ENCODE results near the gene SLC12A4. TPM values are rescaled to one million over a fixed set of nuclear protein-coding genes. Genes with fewer than 3 reads are reported as not detected.
"Not testable (repeated sequence)": the region's sequence is repeated elsewhere in the genome, so short reads cannot be mapped to it uniquely, and the experiment has no call there.

Gene SLC12A4
- total and polyA plus RNA-seq, 5 donors = 49.3 to 114 (median 65.1) TPM

GRCh38 chr16:67998779-67999688 lies 30.6 kb upstream of the SLC12A4 start, which contains the start of gene DPEP2:
TSS of gene DPEP2 (minus strand) at chr16:67999484. CDS start at chr16:67993212, 6,272 bp downstream.
- H3K9me3 ChIP-seq (ENCODE audit: control insufficient read depth, low read length); H3K27me3 ChIP-seq (ENCODE audit: control insufficient read depth, insufficient read depth); H3K4me3 ChIP-seq (ENCODE audit: low read length); DNase-seq; H3K4me1 ChIP-seq (ENCODE audit: control insufficient read depth, insufficient read depth, low read length): not testable (repeated sequence)
- ATAC-seq = peak; percentile 47 to 62
- peak within 1 kb of the TSS; percentile 47 for H3K27ac ChIP-seq (ENCODE audit: low read length)
- intact Hi-C loops (cut with DNase I) = loop anchor here in 2 of 4 donors (10.0 kb wide), 2 partner anchors 226 to 236 kb away; partner anchors contain the start of gene ESRP2 (in 1 of the 2)
- 68% methylated on average over 18 of the region's 18 CpGs for WGBS

GRCh38 chr16:67998231-67998778 lies 29.9 kb upstream of the SLC12A4 start:
- not testable (repeated sequence) for ATAC-seq; H3K27ac ChIP-seq (ENCODE audit: low read length); H3K4me1 ChIP-seq (ENCODE audit: control insufficient read depth, insufficient read depth, low read length); H3K4me3 ChIP-seq (ENCODE audit: low read length); H3K27me3 ChIP-seq (ENCODE audit: control insufficient read depth, insufficient read depth); H3K9me3 ChIP-seq (ENCODE audit: control insufficient read depth, low read length)
- WGBS = 94% methylated on average over 36 of the region's 36 CpGs
- peak in 1 of 3 donors; percentile 55 for DNase-seq
- intact Hi-C loops (cut with DNase I) = loop anchor here in 2 of 4 donors (10.0 kb wide), 2 partner anchors 226 to 236 kb away; partner anchors contain the start of gene ESRP2 (in 1 of the 2)

DNA sequence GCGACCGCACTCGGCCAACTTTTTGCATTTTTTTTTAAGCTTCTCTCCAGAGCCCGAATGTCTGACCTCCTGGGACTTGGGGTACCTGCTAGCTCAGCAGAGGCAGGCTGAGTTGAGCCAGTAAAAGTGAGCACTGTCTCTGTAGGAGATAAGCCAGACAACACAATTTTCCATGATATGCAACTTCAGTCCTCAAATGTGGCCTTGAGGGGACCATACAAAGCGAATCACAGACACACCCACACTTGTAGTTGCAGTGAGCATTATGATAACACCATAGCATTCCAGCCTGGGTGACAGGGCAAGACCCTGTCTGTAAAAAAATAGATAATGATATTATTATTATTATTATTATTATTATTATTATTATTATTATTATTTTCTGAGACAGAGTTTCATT lies 28.2 kb upstream of the SLC12A4 start:
- H3K27ac ChIP-seq (ENCODE audit: low read length) = no peak overlapping the region
- no peak overlapping the region for H3K4me3 ChIP-seq (ENCODE audit: low read length)
- H3K9me3 ChIP-seq (ENCODE audit: control insufficient read depth, low read length) = no peaks in the 10 kb centered on the region
- 95% methylated on average over 5 of the region's 5 CpGs for WGBS
- H3K27me3 ChIP-seq (ENCODE audit: control insufficient read depth, insufficient read depth) = no peaks in the 10 kb centered on the region
- intact Hi-C loops (cut with DNase I) = loop anchor here in 2 of 4 donors (10.0 kb wide), 2 partner anchors 228 to 238 kb away; partner anchors contain the start of gene ESRP2 (in 1 of the 2)
- DNase-seq (no peak), ATAC-seq (no peak)
- H3K4me1 ChIP-seq (ENCODE audit: control insufficient read depth, insufficient read depth, low read length) = peaks cover 4% of the 10 kb centered on the region

DNA sequence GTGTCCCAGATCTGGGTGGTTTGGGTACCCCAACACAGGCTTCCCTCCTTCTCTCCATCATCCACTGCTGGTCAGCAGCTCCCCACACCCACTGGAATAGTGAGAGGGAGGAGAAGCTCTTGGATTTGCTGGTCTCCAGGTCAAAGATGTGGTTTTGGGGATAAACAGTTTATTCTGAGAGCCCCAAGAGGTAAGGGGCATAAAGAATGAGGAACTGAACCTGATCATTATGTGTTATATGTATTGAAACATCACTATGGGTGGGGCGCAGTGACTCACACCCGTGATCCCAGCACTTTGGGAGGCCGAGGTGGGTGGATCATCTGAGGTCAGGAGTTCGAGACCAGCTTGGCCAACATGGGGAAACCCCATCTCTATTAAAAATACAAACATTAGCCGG lies 27.0 kb upstream of the SLC12A4 start:
- no peak for DNase-seq
- Histone ChIP-seq H3K4me3 (ENCODE audit: low read length) (no peak overlapping the region), H3K27ac (ENCODE audit: low read length) (no peak overlapping the region), H3K9me3 (ENCODE audit: control insufficient read depth, low read length) (no peaks in the 10 kb centered on the region), H3K4me1 (ENCODE audit: control insufficient read depth, insufficient read depth, low read length) (peaks cover 4% of the 10 kb centered on the region), H3K27me3 (ENCODE audit: control insufficient read depth, insufficient read depth) (no peaks in the 10 kb centered on the region)
- no peak for ATAC-seq
- intact Hi-C loops (cut with DNase I) = loop anchor here in 2 of 4 donors (10.0 kb wide), 2 partner anchors 229 to 239 kb away; partner anchors contain the start of gene ESRP2 (in 1 of the 2)
- 83% methylated on average over 5 of the region's 5 CpGs for WGBS

DNA sequence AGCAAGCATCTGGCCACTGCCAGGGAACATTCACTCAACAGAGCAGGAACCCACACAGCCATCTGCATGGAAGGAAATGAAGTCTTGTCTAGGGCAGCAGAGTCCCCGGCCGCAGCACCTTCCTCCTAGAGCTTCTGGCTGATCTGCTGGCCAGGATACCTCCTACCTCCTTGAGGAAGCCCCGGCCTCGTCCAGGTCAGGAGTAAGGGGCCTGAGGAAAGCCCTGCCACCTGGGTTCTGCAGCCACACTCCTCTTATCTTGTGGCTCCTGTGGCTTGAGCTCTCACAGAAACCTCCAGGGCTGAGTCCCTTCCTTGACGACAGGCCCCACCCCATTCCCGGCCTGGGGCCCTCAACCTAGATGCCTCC lies 25.6 kb upstream of the SLC12A4 start:
- ATAC-seq; H3K9me3 ChIP-seq (ENCODE audit: control insufficient read depth, low read length); DNase-seq; H3K4me3 ChIP-seq (ENCODE audit: low read length); H3K4me1 ChIP-seq (ENCODE audit: control insufficient read depth, insufficient read depth, low read length); H3K27me3 ChIP-seq (ENCODE audit: control insufficient read depth, insufficient read depth): not testable (repeated sequence)
- H3K27ac ChIP-seq (ENCODE audit: low read length) = peak overlapping the region; percentile 16
- intact Hi-C loops (cut with DNase I) = loop anchor here in 2 of 4 donors (10.0 kb wide), 2 partner anchors 231 to 241 kb away; partner anchors contain the start of gene ESRP2 (in 1 of the 2)
- 54% methylated on average over 5 of the region's 6 CpGs for WGBS

GRCh38 chr16:67993207-67994039 lies 25.0 kb upstream of the SLC12A4 start:
- intact Hi-C loops (cut with DNase I) = loop anchor here in 3 of 4 donors (2.0 to 10.0 kb wide), 4 partner anchors 71 to 241 kb away; partner anchors contain the start of gene ESRP2 (in 1 of the 3)
- no peaks in the 10 kb centered on the region for H3K27me3 ChIP-seq (ENCODE audit: control insufficient read depth, insufficient read depth)
- no peaks in the 10 kb centered on the region for H3K9me3 ChIP-seq (ENCODE audit: control insufficient read depth, low read length)
- peak; percentile 88 to 96 (median 94) for DNase-seq
- peak overlapping the region; percentile 31 for H3K4me3 ChIP-seq (ENCODE audit: low read length)
- WGBS = 9% methylated on average over 39 of the region's 39 CpGs
- peak overlapping the region; percentile 16 for H3K27ac ChIP-seq (ENCODE audit: low read length)
- peak; percentile 93 for ATAC-seq
- peaks cover 4% of the 10 kb centered on the region for H3K4me1 ChIP-seq (ENCODE audit: control insufficient read depth, insufficient read depth, low read length)

DNA sequence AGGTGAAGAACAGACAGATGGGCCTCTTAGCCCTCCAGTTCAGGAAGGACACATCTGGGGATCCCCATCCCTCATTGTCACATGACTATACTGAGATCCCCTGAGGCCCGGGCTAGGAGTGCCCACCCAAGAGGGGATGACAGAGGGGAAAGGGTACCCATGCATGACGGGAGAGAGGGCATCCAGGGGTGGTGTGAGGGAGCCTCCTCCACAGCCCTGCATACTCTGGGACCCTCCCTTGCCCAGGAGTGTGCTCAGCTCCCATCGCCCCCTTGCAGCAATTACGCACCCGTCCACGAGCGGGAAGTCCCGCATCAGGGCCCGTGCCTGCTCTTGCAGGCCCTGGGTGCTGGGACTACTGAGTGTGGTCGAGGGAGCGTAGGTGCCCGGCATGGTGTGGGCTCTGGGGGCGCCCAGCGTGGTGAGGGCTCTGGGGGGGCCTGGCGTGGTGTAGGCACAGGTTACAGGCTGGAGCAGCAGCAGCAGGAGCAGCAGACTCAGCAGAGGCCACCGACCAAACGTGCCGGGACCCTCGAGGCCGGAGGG lies 24.3 kb upstream of the SLC12A4 start:
- Histone ChIP-seq H3K27ac (ENCODE audit: low read length) (no peak overlapping the region), H3K4me1 (ENCODE audit: control insufficient read depth, insufficient read depth, low read length) (peaks cover 4% of the 10 kb centered on the region), H3K9me3 (ENCODE audit: control insufficient read depth, low read length) (no peaks in the 10 kb centered on the region), H3K27me3 (ENCODE audit: control insufficient read depth, insufficient read depth) (no peaks in the 10 kb centered on the region), H3K4me3 (ENCODE audit: low read length) (no peak overlapping the region)
- intact Hi-C loops (cut with DNase I) = loop anchor here in 3 of 4 donors (2.0 to 10.0 kb wide), 4 partner anchors 72 to 242 kb away; partner anchors contain the start of gene ESRP2 (in 1 of the 3)
- DNase-seq (no peak), ATAC-seq (peak; percentile 13 to 24)
- WGBS = 77% methylated on average over 20 of the region's 20 CpGs

- DNase-seq (peak in 1 of 3 donors; percentile 17), ATAC-seq (no peak)
- no peak overlapping the region for H3K4me3 ChIP-seq (ENCODE audit: low read length)
- intact Hi-C loops (cut with DNase I) = loop anchor here in 2 of 4 donors (10.0 kb wide), 2 partner anchors 235 to 245 kb away; partner anchors contain the start of gene ESRP2 (in 1 of the 2)
- no peaks in the 10 kb centered on the region for H3K9me3 ChIP-seq (ENCODE audit: control insufficient read depth, low read length)
- peaks cover 5% of the 10 kb centered on the region for H3K4me1 ChIP-seq (ENCODE audit: control insufficient read depth, insufficient read depth, low read length)
- 75% methylated on average over 6 of the region's 6 CpGs for WGBS
- H3K27ac ChIP-seq (ENCODE audit: low read length) = no peak overlapping the region
- no peaks in the 10 kb centered on the region for H3K27me3 ChIP-seq (ENCODE audit: control insufficient read depth, insufficient read depth)
These were observed 21.6 kb upstream of the SLC12A4 start for GRCh38 chr16:67990018-67990386.

- intact Hi-C loops (cut with DNase I) = loop anchor here in 2 of 4 donors (10.0 kb wide), 3 partner anchors 55 to 245 kb away; partner anchors contain the start of gene ESRP2 (in 1 of the 2)
These were observed 21.0 kb upstream of the SLC12A4 start for GRCh38 chr16:67989322-67990017.

More at GRCh38 chr16:67989322-67990017, 21.0 kb upstream of the SLC12A4 start:
- peak in 1 of 3 donors; percentile 0 for DNase-seq
- H3K27me3 ChIP-seq (ENCODE audit: control insufficient read depth, insufficient read depth) = no peaks in the 10 kb centered on the region
- no peak overlapping the region for H3K4me3 ChIP-seq (ENCODE audit: low read length)
- H3K4me1 ChIP-seq (ENCODE audit: control insufficient read depth, insufficient read depth, low read length) = peaks cover 8% of the 10 kb centered on the region
- no peak overlapping the region for H3K27ac ChIP-seq (ENCODE audit: low read length)
- ATAC-seq = no peak
- no peaks in the 10 kb centered on the region for H3K9me3 ChIP-seq (ENCODE audit: control insufficient read depth, low read length)
- 81% methylated on average over 8 of the region's 8 CpGs for WGBS
